Activated T-helper 17 cell treated with anti-CD3 and anti-CD28 coated beads, Interleukin-2, amount 50 U/mL, for 72 hours (primary cell): ENCODE measurements around the gene N4BP3. TPM values are rescaled to one million over a fixed set of nuclear protein-coding genes. Genes with fewer than 3 reads are reported as not detected.
A peak's percentile ranks its signal among the peaks of the same experiment; 100 is the strongest.

ENCODE experiments used
- ATAC-seq: fragments of 150-1000 bp; cut with Tn5 transposase; replicated peaks from 2 replicates; pipeline ENCODE4 v1.10.0; 2021; ENCODE audit warnings: mild to moderate bottlenecking, moderate library complexity
- H3K27ac Mint-ChIP-seq: one replicate; pipeline ENCODE4 v1.8.0; 2022; ENCODE audit warnings: mixed read lengths
- H3K27me3 Mint-ChIP-seq: one replicate; pipeline ENCODE4 v1.8.0; 2022; ENCODE audit warnings: mixed read lengths
- H3K36me3 Mint-ChIP-seq: one replicate; pipeline ENCODE4 v1.8.0; 2022; ENCODE audit warnings: low read depth, mild to moderate bottlenecking, mixed read lengths
- H3K4me1 Mint-ChIP-seq: one replicate; pipeline ENCODE4 v1.8.0; 2022; ENCODE audit warnings: mixed read lengths
- H3K4me3 Mint-ChIP-seq: one replicate; pipeline ENCODE4 v1.8.0; 2022; ENCODE audit warnings: mild to moderate bottlenecking, mixed read lengths
- H3K9me3 Mint-ChIP-seq: one replicate; pipeline ENCODE4 v1.8.0; 2022; ENCODE audit warnings: mixed read lengths
- total RNA-seq, 2 donors: library from RNA; stranded (reverse); gene quantifications; one replicate each; pipeline ENCODE4 v1.2.3, GENCODE V29; 2022

Gene N4BP3
- total RNA-seq, 2 donors from 2014 or later = 3.7 to 8.1 TPM

- no peaks in the 10 kb centered on the region for H3K9me3 Mint-ChIP-seq
- peaks cover 7% of the 10 kb centered on the region for H3K4me1 Mint-ChIP-seq
- no peak overlapping the region for H3K27ac Mint-ChIP-seq
- no peak overlapping the region for H3K4me3 Mint-ChIP-seq
- no peaks in the 10 kb centered on the region for H3K27me3 Mint-ChIP-seq
- ATAC-seq = no peak
- peaks cover 92% of the 10 kb centered on the region for H3K36me3 Mint-ChIP-seq
Measured at GRCh38 chr5:178143246-178143645, 29.9 kb downstream of the N4BP3 start.

DNA sequence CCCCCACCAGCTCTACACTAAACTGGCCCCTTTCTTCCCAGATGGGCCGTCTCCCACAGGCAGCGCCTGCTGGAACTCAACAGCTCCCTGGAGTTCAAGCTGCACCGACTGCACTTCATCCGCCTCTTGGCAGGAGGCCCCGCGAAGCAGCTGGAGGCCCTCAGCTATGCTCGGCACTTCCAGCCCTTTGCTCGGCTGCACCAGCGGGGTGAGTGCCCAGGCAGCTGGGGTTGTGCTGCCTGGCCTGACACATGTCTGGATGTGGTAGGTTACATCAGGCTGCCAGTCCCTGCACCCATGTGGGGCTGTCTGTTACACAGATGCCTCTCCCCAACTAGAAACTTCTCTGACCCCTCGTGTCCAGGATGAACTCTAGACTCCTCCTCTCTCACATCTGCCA lies 30.6 kb downstream of the N4BP3 start:
- no peaks in the 10 kb centered on the region for H3K27me3 Mint-ChIP-seq
- no peak overlapping the region for H3K4me3 Mint-ChIP-seq
- no peak for ATAC-seq
- H3K27ac Mint-ChIP-seq = no peak overlapping the region
- H3K36me3 Mint-ChIP-seq = peaks cover 92% of the 10 kb centered on the region
- peaks cover 11% of the 10 kb centered on the region for H3K4me1 Mint-ChIP-seq
- H3K9me3 Mint-ChIP-seq = no peaks in the 10 kb centered on the region

DNA sequence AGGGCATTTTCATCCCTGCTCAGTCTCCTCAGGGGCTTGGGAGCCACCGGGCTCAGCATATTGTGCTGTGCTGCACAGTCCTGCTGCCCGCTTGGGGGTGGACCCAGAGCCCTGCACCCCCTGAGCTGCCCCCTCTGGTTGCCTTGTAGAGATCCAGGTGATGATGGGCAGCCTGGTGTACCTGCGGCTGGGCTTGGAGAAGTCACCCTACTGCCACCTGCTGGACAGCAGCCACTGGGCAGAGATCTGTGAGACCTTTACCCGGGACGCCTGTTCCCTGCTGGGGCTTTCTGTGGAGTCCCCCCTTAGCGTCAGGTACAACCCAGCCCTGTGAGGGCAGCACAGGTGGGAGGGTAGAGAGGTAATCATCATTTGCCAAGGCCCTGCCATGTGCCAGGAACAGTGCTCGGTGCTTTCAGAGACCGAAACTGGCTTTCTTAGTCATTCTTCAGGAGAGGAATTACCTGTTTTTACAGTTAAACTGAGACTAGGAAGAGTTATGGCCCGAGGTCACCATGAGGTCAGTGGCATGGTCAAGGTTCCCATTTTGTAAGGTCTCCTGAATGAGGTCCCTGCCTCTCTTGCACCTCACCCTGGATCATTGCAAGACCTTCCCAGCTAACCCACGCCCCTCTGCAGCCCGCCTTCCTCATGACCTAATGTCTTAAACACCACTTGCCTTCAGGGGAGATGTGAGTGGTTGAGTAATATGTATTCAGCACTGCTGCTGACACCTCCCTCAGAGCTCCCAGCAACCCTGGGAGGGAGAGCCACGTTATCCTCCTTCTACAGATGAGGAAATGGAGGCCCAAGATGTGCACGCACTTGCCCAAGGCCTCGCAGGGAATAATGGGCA lies 32.9 kb downstream of the N4BP3 start:
- H3K27ac Mint-ChIP-seq = peak overlapping the region; percentile 85
- H3K9me3 Mint-ChIP-seq = no peaks in the 10 kb centered on the region
- H3K4me3 Mint-ChIP-seq = peak overlapping the region; percentile 4
- peaks cover 97% of the 10 kb centered on the region for H3K36me3 Mint-ChIP-seq
- peak; percentile 70 for ATAC-seq
- no peaks in the 10 kb centered on the region for H3K27me3 Mint-ChIP-seq
- H3K4me1 Mint-ChIP-seq = peaks cover 23% of the 10 kb centered on the region

DNA sequence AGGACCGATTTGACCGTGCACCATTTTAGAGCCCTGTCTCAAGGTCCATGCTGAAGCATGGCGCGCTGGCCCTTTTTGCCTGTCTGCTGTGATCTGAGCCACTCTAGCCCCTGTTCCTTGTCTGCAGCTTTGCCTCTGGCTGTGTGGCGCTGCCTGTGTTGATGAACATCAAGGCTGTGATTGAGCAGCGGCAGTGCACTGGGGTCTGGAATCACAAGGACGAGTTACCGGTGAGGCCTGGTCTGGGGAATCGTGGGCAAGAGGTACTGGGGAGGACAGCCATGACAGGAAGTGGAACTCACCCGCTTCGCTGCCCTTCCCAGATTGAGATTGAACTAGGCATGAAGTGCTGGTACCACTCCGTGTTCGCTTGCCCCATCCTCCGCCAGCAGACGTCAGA lies 34.1 kb downstream of the N4BP3 start:
- no peak for ATAC-seq
- Mint-ChIP-seq H3K9me3 (no peaks in the 10 kb centered on the region), H3K36me3 (peaks cover 97% of the 10 kb centered on the region), H3K27me3 (no peaks in the 10 kb centered on the region), H3K4me1 (peaks cover 32% of the 10 kb centered on the region), H3K4me3 (no peak overlapping the region), H3K27ac (peak overlapping the region; percentile 74)

DNA sequence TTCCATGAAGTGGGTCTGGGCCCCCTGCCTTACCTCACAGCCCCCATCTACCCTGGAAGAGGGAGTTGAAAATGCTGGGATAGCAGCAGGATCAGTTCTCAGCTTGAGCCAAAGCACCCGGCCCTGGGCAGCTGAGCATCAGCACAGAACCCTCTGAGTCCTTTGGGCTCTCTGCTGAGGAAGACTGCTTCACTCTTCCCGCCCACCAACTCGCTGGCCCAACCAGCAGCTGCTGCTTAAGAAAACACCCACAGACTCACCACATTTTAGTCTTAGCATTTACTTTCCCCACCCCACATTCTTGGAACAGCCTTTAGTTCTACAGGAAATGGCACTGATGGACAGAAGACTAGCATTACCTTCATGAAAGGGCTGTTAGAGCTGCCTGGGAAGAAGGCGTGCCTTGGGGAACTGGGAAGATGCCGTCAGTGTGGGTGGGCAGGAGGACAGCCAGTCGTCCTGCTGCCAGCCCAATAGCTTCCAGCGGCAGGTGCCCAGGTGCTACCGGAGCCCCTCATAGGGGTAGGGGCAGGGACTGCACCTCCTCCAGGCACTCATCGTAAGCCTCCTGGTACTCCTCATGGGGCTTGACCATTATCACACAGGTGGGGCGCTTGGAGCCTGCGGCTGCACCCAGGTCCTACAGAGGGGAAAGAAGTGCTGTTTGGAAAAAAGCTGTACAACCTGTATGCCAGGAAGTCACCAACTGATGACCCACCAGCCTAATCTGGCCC lies 36.0 kb downstream of the N4BP3 start:
- Mint-ChIP-seq H3K4me1 (peaks cover 35% of the 10 kb centered on the region), H3K9me3 (no peaks in the 10 kb centered on the region), H3K36me3 (peaks cover 93% of the 10 kb centered on the region)

DNA sequence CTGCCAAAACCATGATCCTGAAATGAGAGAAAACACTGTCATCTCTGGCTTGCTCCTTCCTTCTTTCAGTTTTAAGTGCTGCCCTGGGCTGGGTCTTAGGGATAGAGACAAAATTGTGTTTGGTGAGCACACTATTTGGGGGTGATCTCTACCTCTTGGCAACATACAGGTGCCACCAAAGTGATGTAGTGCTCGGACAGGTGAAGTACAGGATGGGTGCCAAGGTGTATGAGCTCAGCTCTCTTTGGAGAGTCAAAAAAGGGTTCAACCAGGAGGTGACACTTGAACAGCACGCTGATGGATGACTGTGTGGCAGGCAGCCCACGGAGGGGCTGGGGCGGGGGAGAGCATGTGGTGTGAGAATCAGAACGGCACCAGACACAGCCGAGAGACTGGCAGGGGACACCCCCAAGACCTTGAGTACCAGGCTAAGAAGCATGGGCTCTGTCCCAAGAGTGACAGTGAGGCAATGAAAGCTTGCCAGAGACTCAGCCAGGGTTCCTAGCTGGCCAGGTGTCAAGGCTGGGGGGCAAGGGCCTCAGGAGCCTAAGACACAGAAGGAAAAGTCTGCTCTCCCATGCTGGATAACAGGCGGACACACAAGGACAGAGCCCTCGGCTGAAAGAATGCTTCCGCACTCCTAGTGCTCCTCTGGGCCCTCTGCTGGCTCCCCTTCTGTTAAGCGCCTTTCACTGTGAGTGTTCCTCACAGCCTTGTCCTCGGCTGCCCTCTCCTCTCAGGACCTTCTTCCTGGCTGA lies 37.8 kb downstream of the N4BP3 start:
- Mint-ChIP-seq H3K27me3 (no peaks in the 10 kb centered on the region), H3K4me3 (peak overlapping the region; percentile 89), H3K9me3 (no peaks in the 10 kb centered on the region), H3K36me3 (peaks cover 78% of the 10 kb centered on the region), H3K27ac (peak overlapping the region; percentile 74), H3K4me1 (peaks cover 35% of the 10 kb centered on the region)
- no peak for ATAC-seq

More for the DNA sequence above, 36.0 kb downstream of the N4BP3 start:
- ATAC-seq = peak; percentile 4
- no peaks in the 10 kb centered on the region for H3K27me3 Mint-ChIP-seq
- peak overlapping the region; percentile 89 for H3K4me3 Mint-ChIP-seq
- peak overlapping the region; percentile 74 for H3K27ac Mint-ChIP-seq

GRCh38 chr5:178152491-178153444 lies 39.4 kb downstream of the N4BP3 start:
- H3K4me3 Mint-ChIP-seq = peak overlapping the region; percentile 89
- peak overlapping the region; percentile 68 for H3K27ac Mint-ChIP-seq
- peaks cover 62% of the 10 kb centered on the region for H3K36me3 Mint-ChIP-seq
- H3K4me1 Mint-ChIP-seq = peaks cover 29% of the 10 kb centered on the region
- no peaks in the 10 kb centered on the region for H3K27me3 Mint-ChIP-seq
- ATAC-seq = no peak
- H3K9me3 Mint-ChIP-seq = no peaks in the 10 kb centered on the region

GRCh38 chr5:178153530-178154340 lies 40.4 kb downstream of the N4BP3 start, which contains the start of gene NHP2:
NHP2 (minus strand) TSS chr5:178153885; CDS start chr5:178153817, 68 bp downstream.
- H3K9me3 Mint-ChIP-seq = no peaks in the 10 kb centered on the region
- peak; percentile 98 for ATAC-seq
- H3K27me3 Mint-ChIP-seq = no peaks in the 10 kb centered on the region
- peaks cover 52% of the 10 kb centered on the region for H3K36me3 Mint-ChIP-seq
- H3K4me3 Mint-ChIP-seq = peak within 1 kb of the TSS; percentile 89
- H3K4me1 Mint-ChIP-seq = peaks cover 24% of the 10 kb centered on the region
- peak within 1 kb of the TSS; percentile 88 for H3K27ac Mint-ChIP-seq

DNA sequence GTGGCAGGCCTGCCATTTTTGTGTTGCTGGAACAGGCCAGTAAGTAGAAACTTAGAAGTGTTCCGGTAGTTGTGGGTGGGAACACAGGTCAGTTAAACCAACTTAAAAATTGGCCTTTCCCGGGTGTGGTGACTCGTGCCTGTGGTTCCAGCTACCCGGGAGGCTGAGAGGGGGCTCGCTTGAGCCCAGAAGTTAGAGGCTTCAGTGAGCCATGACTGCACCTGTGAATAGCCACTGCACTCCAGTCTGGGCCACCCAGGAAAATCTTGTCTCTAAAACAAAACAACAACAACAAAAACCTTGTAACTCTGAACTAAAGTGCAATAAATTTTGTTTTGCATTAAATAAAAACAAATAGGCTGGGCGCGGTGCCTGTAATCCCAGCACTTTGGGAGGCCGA lies 41.7 kb downstream of the N4BP3 start:
- Mint-ChIP-seq H3K27me3 (no peaks in the 10 kb centered on the region), H3K27ac (no peak overlapping the region), H3K36me3 (peaks cover 39% of the 10 kb centered on the region), H3K4me1 (peaks cover 21% of the 10 kb centered on the region), H3K9me3 (no peaks in the 10 kb centered on the region), H3K4me3 (peak overlapping the region; percentile 89)
- no peak for ATAC-seq

- no peaks in the 10 kb centered on the region for H3K36me3 Mint-ChIP-seq
- no peaks in the 10 kb centered on the region for H3K9me3 Mint-ChIP-seq
- ATAC-seq = no peak
- H3K27ac Mint-ChIP-seq = no peak overlapping the region
- no peaks in the 10 kb centered on the region for H3K4me1 Mint-ChIP-seq
- no peak overlapping the region for H3K4me3 Mint-ChIP-seq
- peaks cover 9% of the 10 kb centered on the region for H3K27me3 Mint-ChIP-seq
Measured at GRCh38 chr5:178160176-178160575, 46.8 kb downstream of the N4BP3 start.

- Mint-ChIP-seq H3K4me3 (no peak overlapping the region), H3K4me1 (no peaks in the 10 kb centered on the region), H3K27me3 (peaks cover 9% of the 10 kb centered on the region), H3K27ac (no peak overlapping the region), H3K9me3 (no peaks in the 10 kb centered on the region), H3K36me3 (no peaks in the 10 kb centered on the region)
- no peak for ATAC-seq
Measured at GRCh38 chr5:178162481-178162880, 49.1 kb downstream of the N4BP3 start.

GRCh38 chr5:178163772-178164735 lies 50.7 kb downstream of the N4BP3 start:
- H3K4me3 Mint-ChIP-seq = peak overlapping the region; percentile 31
- no peaks in the 10 kb centered on the region for H3K9me3 Mint-ChIP-seq
- H3K36me3 Mint-ChIP-seq = no peaks in the 10 kb centered on the region
- peaks cover 9% of the 10 kb centered on the region for H3K27me3 Mint-ChIP-seq
- no peaks in the 10 kb centered on the region for H3K4me1 Mint-ChIP-seq
- no peak overlapping the region for H3K27ac Mint-ChIP-seq
- peak; percentile 99 for ATAC-seq
